PC-3 (cell line): ENCODE results near the gene NIBAN1. TPM values are rescaled to one million over a fixed set of nuclear protein-coding genes. Genes with fewer than 3 reads are reported as not detected.
A peak's percentile ranks its signal among the peaks of the same experiment; 100 is the strongest.

Source experiments
- ATAC-seq: fragments of 200-7000 bp; cut with Tn5 transposase; 2 replicates; pipeline ENCODE4 v1.9.1; 2020; ENCODE audit warnings: mild to moderate bottlenecking, moderate library complexity
- BruUV-seq: library from RNA; stranded (reverse); fragments of 400-500 nt; replicated peaks from 2 replicates; lab custom pipeline; 2021; lab: Mats Ljungman, UMichigan
- CTCF ChIA-PET: fragments of 300-600 bp; sonication (Branson Sonifier 250); formaldehyde crosslinking; loops from one replicate; lab custom pipeline; 2022; ENCODE audit warnings: antibody characterized with exemption; lab: Charles Lee
- POLR2A ChIA-PET: fragments of 300-600 bp; sonication (Branson Sonifier 250); formaldehyde crosslinking; loops from one replicate; lab custom pipeline; 2022; ENCODE audit warnings: antibody characterized with exemption; ENCODE audit not compliant: unreplicated experiment; lab: Charles Lee
- DNase-seq: peaks from one replicate; pipeline ENCODE4 v3.0.0-alpha.2; 2015
- H2AFZ ChIP-seq: fragments of 300-600 bp; sonication (generic); 2 replicates; pipeline ENCODE4 v1.6.0; 2016; ENCODE audit warnings: antibody characterized with exemption, low read length
- H3F3A ChIP-seq: fragments of 300-600 bp; sonication (generic); one replicate; pipeline ENCODE4 v1.6.0; 2017; ENCODE audit warnings: antibody characterized with exemption, low read length, control low read depth, mild to moderate bottlenecking; ENCODE audit not compliant: unreplicated experiment
- H3K27ac ChIP-seq: fragments of 300-600 bp; sonication (generic); 2 replicates; pipeline ENCODE4 v1.5.1; 2016; ENCODE audit warnings: mild to moderate bottlenecking, low read length
- H3K27me3 ChIP-seq: fragments of 300-600 bp; sonication (generic); 2 replicates; pipeline ENCODE4 v1.6.1; 2016; ENCODE audit warnings: low read length, mixed read lengths
- H3K36me3 ChIP-seq: fragments of 300-600 bp; sonication (generic); 2 replicates; pipeline ENCODE4 v1.6.1; 2016; ENCODE audit warnings: low read depth, mixed run types, low read length, mixed read lengths
- H3K4me1 ChIP-seq: fragments of 300-600 bp; sonication (generic); 2 replicates; pipeline ENCODE4 v1.5.1; 2016; ENCODE audit warnings: low read length; ENCODE audit not compliant: insufficient read depth
- H3K4me2 ChIP-seq: fragments of 300-600 bp; sonication (generic); 2 replicates; pipeline ENCODE4 v1.6.0; 2016; ENCODE audit warnings: low read length
- H3K4me3 ChIP-seq: fragments of 300-600 bp; sonication (generic); 2 replicates; pipeline ENCODE4 v1.5.1; 2016; ENCODE audit warnings: mild to moderate bottlenecking, low read length, mixed read lengths
- H3K79me2 ChIP-seq: fragments of 300-600 bp; sonication (generic); 2 replicates; pipeline ENCODE4 v1.6.1; 2017; ENCODE audit warnings: low read length, mixed read lengths
- H3K9ac ChIP-seq: fragments of 300-600 bp; sonication (generic); 2 replicates; pipeline ENCODE4 v1.6.0; 2016; ENCODE audit warnings: mild to moderate bottlenecking, low read length
- H3K9me2 ChIP-seq: fragments of 300-600 bp; sonication (generic); replicated peaks from 2 replicates; pipeline ENCODE4 v1.6.1; 2016; ENCODE audit warnings: mixed run types, low read length, mixed read lengths
- H3K9me3 ChIP-seq: fragments of 300-600 bp; sonication (generic); 2 replicates; pipeline ENCODE4 v1.6.1; 2016; ENCODE audit warnings: low read length, mixed read lengths
- H4K20me1 ChIP-seq: fragments of 300-600 bp; sonication (generic); 2 replicates; pipeline ENCODE4 v1.6.1; 2016; ENCODE audit warnings: low read length, mixed read lengths
- CTCF ChIP-seq: fragments of 300-600 bp; sonication (generic); conservative IDR thresholded peaks from 2 replicates; pipeline ENCODE4 v1.5.1; 2017; ENCODE audit warnings: antibody characterized with exemption, low read depth, mild to moderate bottlenecking, low read length
- EZH2 ChIP-seq: fragments of 300-600 bp; sonication (generic); IDR thresholded peaks from one replicate; pipeline ENCODE4 v1.6.1; 2017; ENCODE audit warnings: antibody characterized with exemption, mild to moderate bottlenecking, low read length; ENCODE audit not compliant: unreplicated experiment
- EZH2phosphoT487 ChIP-seq: fragments of 300-600 bp; sonication (generic); IDR thresholded peaks from 2 replicates; pipeline ENCODE4 v1.6.1; 2018; ENCODE audit warnings: mild to moderate bottlenecking, antibody characterized with exemption, low read length, borderline replicate concordance
- intact Hi-C: fragments of 100-400 bp; cut with micrococcal nuclease; formaldehyde crosslinking; loops from 2 replicates; pipeline ENCODE4 v1.9.0; 2023
- total RNA-seq: library from RNA; depleted of rRNA; stranded (reverse); fragments of >200 nt; gene quantifications from 2 replicates; pipeline ENCODE4 v1.2.3, GENCODE V29; 2014

The NIBAN1 gene
- total RNA-seq, 1 experiment from 2014 or later: 6.9 TPM

GRCh38 chr1:185017338-185017737 is 43.0 kb upstream of the NIBAN1 start:
- 0 out of 2 replicates have a peak overlapping the region, but pooled peaks have one; percentile 65 for H2AFZ ChIP-seq
- peak overlapping the region; percentile 84 for H3K27ac ChIP-seq
- H4K20me1 ChIP-seq: no peaks in the 10 kb centered on the region
- intact Hi-C loops: no loop called here
- no TSS peak for BruUV-seq
- H3K36me3 ChIP-seq: no peaks in the 10 kb centered on the region
- no peaks in the 10 kb centered on the region for H3K79me2 ChIP-seq
- TF ChIP-seq EZH2phosphoT487: no peak
- no peak for TF ChIP-seq CTCF
- TF ChIP-seq EZH2: no peak
- peaks cover 16% of the 10 kb centered on the region for H3K4me1 ChIP-seq
- H3K27me3 ChIP-seq: no peaks in the 10 kb centered on the region
- no peak overlapping the region for H3K9ac ChIP-seq
- H3K9me2 ChIP-seq: no peaks in the 10 kb centered on the region
- ATAC-seq: peak; percentile 84
- no peak overlapping the region for H3K4me3 ChIP-seq
- H3K9me3 ChIP-seq: no peaks in the 10 kb centered on the region
- POLR2A ChIA-PET: no interaction called here
- CTCF ChIA-PET: no interaction called here
- DNase-seq: peak; percentile 83
- H3F3A ChIP-seq: no peaks in the 10 kb centered on the region
- H3K4me2 ChIP-seq: peak overlapping the region; percentile 58

GRCh38 chr1:185016880-185017279 is 42.6 kb upstream of the NIBAN1 start:
- H3K9me3 ChIP-seq: no peaks in the 10 kb centered on the region
- peak; percentile 33 for DNase-seq
- H3K4me1 ChIP-seq: peaks cover 16% of the 10 kb centered on the region
- no peaks in the 10 kb centered on the region for H3K79me2 ChIP-seq
- peak overlapping the region; percentile 10; the same call in 1 of the 2 replicates for H3K9ac ChIP-seq
- peak overlapping the region; percentile 84 for H3K27ac ChIP-seq
- intact Hi-C loops: no loop called here
- H4K20me1 ChIP-seq: no peaks in the 10 kb centered on the region
- ATAC-seq: peak; percentile 29
- H3K9me2 ChIP-seq: no peaks in the 10 kb centered on the region
- peak overlapping the region; percentile 58 for H3K4me2 ChIP-seq
- no peaks in the 10 kb centered on the region for H3K36me3 ChIP-seq
- BruUV-seq: no TSS peak
- H3K4me3 ChIP-seq: no peak overlapping the region
- ChIA-PET CTCF (no interaction called here), POLR2A (no interaction called here)
- H3F3A ChIP-seq: no peaks in the 10 kb centered on the region
- H2AFZ ChIP-seq: peak overlapping the region; percentile 65; the same call in 1 of the 2 replicates
- TF ChIP-seq EZH2phosphoT487 (no peak), CTCF (no peak), EZH2 (no peak)
- no peaks in the 10 kb centered on the region for H3K27me3 ChIP-seq

- no peak for DNase-seq
- Histone ChIP-seq H3K9me3 (no peaks in the 10 kb centered on the region), H3K27ac (no peak overlapping the region), H3K4me3 (no peak overlapping the region), H3K36me3 (no peaks in the 10 kb centered on the region), H3K9me2 (no peaks in the 10 kb centered on the region), H2AFZ (no peak overlapping the region), H3K4me1 (peaks cover 16% of the 10 kb centered on the region), H4K20me1 (no peaks in the 10 kb centered on the region), H3K79me2 (no peaks in the 10 kb centered on the region), H3K4me2 (no peak overlapping the region), H3K9ac (no peak overlapping the region), H3F3A (no peaks in the 10 kb centered on the region), H3K27me3 (no peaks in the 10 kb centered on the region)
- no peak for ATAC-seq
- intact Hi-C loops: no loop called here
- ChIA-PET CTCF (no interaction called here), POLR2A (interaction anchor here (0.6 kb wide), 1 partner anchor 18 kb away, joined by 3 read pairs; no protein-coding TSS in a partner anchor)
- BruUV-seq: no TSS peak
- no peak for TF ChIP-seq EZH2phosphoT487
- TF ChIP-seq EZH2: no peak
- no peak for TF ChIP-seq CTCF
These were observed 41.3 kb upstream of the NIBAN1 start for GRCh38 chr1:185015631-185016030.
